H1 (cell line): Measurements from ENCODE around the gene CIC.
"Not testable (repeated sequence)": the region's sequence is repeated elsewhere in the genome, so short reads cannot be mapped to it uniquely, and the experiment has no call there.

Source experiments
- ATF3 ChIP-seq: IDR thresholded peaks from 2 replicates; pipeline ENCODE4 v1.6.1; 2011; ENCODE audit warnings: low read depth, mild to moderate bottlenecking, low read length; ENCODE audit not compliant: insufficient read depth
- EZH2 ChIP-seq: fragments of 200-600 bp; sonication (generic); IDR thresholded peaks from 2 replicates; pipeline ENCODE4 v1.7.1; 2012; ENCODE audit warnings: low read depth, mild to moderate bottlenecking, moderate library complexity, low read length, inconsistent platforms; ENCODE audit not compliant: severe bottlenecking
- PHF8 ChIP-seq: fragments of 200-600 bp; sonication (generic); conservative IDR thresholded peaks from 2 replicates; pipeline ENCODE4 v1.7.1; 2012; ENCODE audit warnings: low read depth, mild to moderate bottlenecking, inconsistent platforms, low read length, moderate library complexity
- POLR2A ChIP-seq, 2 experiments: IDR thresholded peaks; 1 replicate in 1 of 2; 2 replicates in 1 of 2; pipeline ENCODE4 v1.6.1; 2011; ENCODE audit warnings: low read depth in 2 of 2, low read length in 2 of 2, mild to moderate bottlenecking in 2 of 2; ENCODE audit errors: control extremely low read depth in 1 of 2
- POLR2AphosphoS5 ChIP-seq: IDR thresholded peaks from 2 replicates; pipeline ENCODE4 v1.6.1; 2011; ENCODE audit warnings: low read depth, low read length
- RAD21 ChIP-seq, 2 experiments: IDR thresholded peaks in 1 of 2; conservative IDR thresholded peaks in 1 of 2; 2 replicates each; pipeline ENCODE4 v1.6.1; 2011; ENCODE audit warnings: low read depth in 2 of 2, low read length in 2 of 2, improper control_type of control experiment in 1 of 2, inconsistent platforms in 1 of 2, mild to moderate bottlenecking in 1 of 2, moderate library complexity in 1 of 2
- SIRT6 ChIP-seq: IDR thresholded peaks from one replicate; pipeline ENCODE4 v1.7.1; 2012; ENCODE audit warnings: low read length, inconsistent platforms
- SP4 ChIP-seq: IDR thresholded peaks from 2 replicates; pipeline ENCODE4 v1.6.1; 2012; ENCODE audit warnings: low read length, inconsistent platforms
- YY1 ChIP-seq: IDR thresholded peaks from 2 replicates; pipeline ENCODE4 v1.6.1; 2011; ENCODE audit warnings: low read depth, mild to moderate bottlenecking, low read length
- TF ChIP-seq, protein P1 (sequence below), 3 experiments: IDR thresholded peaks; 1 replicate in 2 of 3; 2 replicates in 1 of 3; pipeline versions ENCODE4 v1.5.1 to v1.6.1; 2011; ENCODE audit warnings: low read length in 3 of 3, mild to moderate bottlenecking in 3 of 3, inconsistent platforms in 2 of 3, low read depth in 1 of 3, moderate library complexity in 1 of 3; ENCODE audit not compliant: insufficient read depth in 1 of 3; ENCODE audit errors: control extremely low read depth in 1 of 3

- TF ChIP-seq ATF3; PHF8; SP4; RAD21 (IDR thresholded peaks at IDR 0.05 in 1 of 2, conservative IDR thresholded peaks at IDR 0.05 in 1 of 2; ENCODE audit: low read depth in 2 of 2, low read length in 2 of 2); SIRT6; POLR2A (IDR thresholded peaks at IDR 0.05; ENCODE audit: control extremely low read depth in 1 of 2, low read depth in 2 of 2, low read length in 2 of 2); YY1; POLR2AphosphoS5; EZH2: not testable (repeated sequence)
- TF ChIP-seq, protein P1, sequence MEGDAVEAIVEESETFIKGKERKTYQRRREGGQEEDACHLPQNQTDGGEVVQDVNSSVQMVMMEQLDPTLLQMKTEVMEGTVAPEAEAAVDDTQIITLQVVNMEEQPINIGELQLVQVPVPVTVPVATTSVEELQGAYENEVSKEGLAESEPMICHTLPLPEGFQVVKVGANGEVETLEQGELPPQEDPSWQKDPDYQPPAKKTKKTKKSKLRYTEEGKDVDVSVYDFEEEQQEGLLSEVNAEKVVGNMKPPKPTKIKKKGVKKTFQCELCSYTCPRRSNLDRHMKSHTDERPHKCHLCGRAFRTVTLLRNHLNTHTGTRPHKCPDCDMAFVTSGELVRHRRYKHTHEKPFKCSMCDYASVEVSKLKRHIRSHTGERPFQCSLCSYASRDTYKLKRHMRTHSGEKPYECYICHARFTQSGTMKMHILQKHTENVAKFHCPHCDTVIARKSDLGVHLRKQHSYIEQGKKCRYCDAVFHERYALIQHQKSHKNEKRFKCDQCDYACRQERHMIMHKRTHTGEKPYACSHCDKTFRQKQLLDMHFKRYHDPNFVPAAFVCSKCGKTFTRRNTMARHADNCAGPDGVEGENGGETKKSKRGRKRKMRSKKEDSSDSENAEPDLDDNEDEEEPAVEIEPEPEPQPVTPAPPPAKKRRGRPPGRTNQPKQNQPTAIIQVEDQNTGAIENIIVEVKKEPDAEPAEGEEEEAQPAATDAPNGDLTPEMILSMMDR (IDR thresholded peaks at IDR 0.05; ENCODE audit: control extremely low read depth in 1 of 3, insufficient read depth in 1 of 3, low read depth in 1 of 3, low read length in 3 of 3) = not testable (repeated sequence)
Observed at GRCh38 chr19:42339922-42340321, 70.9 kb downstream of the CIC start.
